Kidney (tissue), 14 donors: ENCODE measurements around the gene C19orf85. TPM values are rescaled to one million over a fixed set of nuclear protein-coding genes. Genes with fewer than 3 reads are reported as not detected.

ENCODE experiments used
- DNase-seq, 5 donors: peaks; one replicate each; pipeline ENCODE4 v3.0.0-alpha.2; 2013 to 2020
- FAIRE-seq: peaks from 2 replicates; lab custom pipeline; 2012; peaks lifted over from hg19 to GRCh38; lab: Jason Lieb, UNC
- H3K27ac ChIP-seq, 2 donors: one replicate each; pipeline ENCODE4 v1.7.0; 2013; ENCODE audit warnings: low read depth in 2 of 2, low read length in 2 of 2, inconsistent platforms in 1 of 2
- H3K27me3 ChIP-seq: one replicate; pipeline ENCODE4 v1.7.1; 2013; ENCODE audit warnings: low read length, inconsistent platforms; ENCODE audit not compliant: control insufficient read depth, insufficient read depth
- H3K36me3 ChIP-seq, 3 donors: one replicate each; pipeline versions ENCODE4 v1.7.0 to v1.7.1; 2013; ENCODE audit warnings: low read length in 3 of 3, control low read depth in 1 of 3, inconsistent platforms in 1 of 3; ENCODE audit not compliant: insufficient read depth in 3 of 3, control insufficient read depth in 2 of 3
- H3K4me1 ChIP-seq, 3 donors: one replicate each; pipeline versions ENCODE4 v1.7.0 to v1.7.1; 2013; ENCODE audit warnings: low read length in 3 of 3, inconsistent platforms in 1 of 3, low read depth in 1 of 3; ENCODE audit not compliant: control insufficient read depth in 2 of 3, insufficient read depth in 2 of 3
- H3K4me3 ChIP-seq, 3 donors: one replicate each; pipeline versions ENCODE4 v1.7.0 to v1.8.1; 2013; ENCODE audit warnings: low read length in 3 of 3, control low read depth in 1 of 3, inconsistent platforms in 1 of 3
- H3K9ac ChIP-seq, 3 donors: one replicate each; pipeline versions ENCODE4 v1.7.0 to v1.7.1; 2013; ENCODE audit warnings: low read length in 3 of 3, control low read depth in 1 of 3, inconsistent platforms in 1 of 3
- H3K9me3 ChIP-seq, 3 donors: one replicate each; pipeline versions ENCODE4 v1.7.0 to v1.7.1; 2013; ENCODE audit warnings: low read length in 3 of 3, control low read depth in 1 of 3, inconsistent platforms in 1 of 3; ENCODE audit not compliant: control insufficient read depth in 2 of 3, insufficient read depth in 1 of 3
- CTCF ChIP-seq: IDR thresholded peaks from 3 replicates; pipeline ENCODE4 v1.5.1; 2012; ENCODE audit warnings: mild to moderate bottlenecking, moderate library complexity, borderline replicate concordance; ENCODE audit not compliant: insufficient read depth; ENCODE audit errors: extremely low read depth
- intact Hi-C: fragments of 100-400 bp; cut with DNase I; formaldehyde crosslinking; loops from one replicate; pipeline ENCODE4 v1.11.1; 2022
- polyA plus RNA-seq: library from polyadenylated mRNA; stranded (reverse); fragments of 350-450 nt; fragmentation: Illumina TruSeq; extraction: RNeasy Lipid Tissue Mini Kit (QIAGEN cat#74804); gene quantifications from one replicate; pipeline ENCODE4 v1.2.3, GENCODE V29; 2014; ENCODE audit warnings: low read depth, low replicate concordance; ENCODE audit not compliant: insufficient read depth
- total RNA-seq: library from RNA; stranded (reverse); fragmentation: NEBNext Ultra II Directional; extraction: Animal tissue kit (Norgen Biotek cat#: 25700); gene quantifications from one replicate; pipeline ENCODE4 v1.2.1, GENCODE V29; 2021
- donor health status: control.
- donor health status: control.
- donor health status: control.
- donor health status: control.
- donor health status: control.
- donor health status: DM: yes; HTN: yes; CAD: no.
- donor health status: Normal renal cell carcinoma (clear cell type).

The C19orf85 gene
- total and polyA plus RNA-seq, 2 donors from 2014 or later = not detected

GRCh38 chr19:55483706-55484592 lies 19.4 kb upstream of the C19orf85 start:
- Histone ChIP-seq H3K36me3 (no peaks in the 10 kb centered on the region), H3K4me3 (peak overlapping the region in 1 of 3 donors; percentile 58), H3K9ac (peak overlapping the region in 2 of 3 donors; percentile 16 to 51), H3K27me3 (no peaks in the 10 kb centered on the region), H3K27ac (no peak overlapping the region), H3K4me1 (peaks cover 0 to 31% (median 11%) of the 10 kb centered on the region in 3 donors), H3K9me3 (no peaks in the 10 kb centered on the region)
- FAIRE-seq (no peak), DNase-seq (peak in 1 of 5 donors; percentile 69)
- intact Hi-C loops = no loop called here
- TF ChIP-seq CTCF = no peak

GRCh38 chr19:55482967-55483705 lies 18.6 kb upstream of the C19orf85 start:
- H3K9me3 ChIP-seq = no peaks in the 10 kb centered on the region
- no peaks in the 10 kb centered on the region for H3K27me3 ChIP-seq
- intact Hi-C loops = no loop called here
- no peak overlapping the region for H3K27ac ChIP-seq
- peaks cover 0 to 31% (median 15%) of the 10 kb centered on the region in 3 donors for H3K4me1 ChIP-seq
- no peaks in the 10 kb centered on the region for H3K36me3 ChIP-seq
- FAIRE-seq = no peak
- H3K9ac ChIP-seq = no peak overlapping the region
- no peak overlapping the region for H3K4me3 ChIP-seq
- DNase-seq = no peak
- no peak for TF ChIP-seq CTCF

GRCh38 chr19:55482156-55482961 lies 17.8 kb upstream of the C19orf85 start:
- no peak overlapping the region for H3K27ac ChIP-seq
- no peak overlapping the region for H3K9ac ChIP-seq
- DNase-seq (peak in 2 of 5 donors; percentile 45 to 77), FAIRE-seq (no peak)
- TF ChIP-seq CTCF = no peak
- no peaks in the 10 kb centered on the region for H3K27me3 ChIP-seq
- H3K4me1 ChIP-seq = peaks cover 0 to 32% (median 21%) of the 10 kb centered on the region in 3 donors
- intact Hi-C loops = no loop called here
- H3K9me3 ChIP-seq = no peaks in the 10 kb centered on the region
- no peak overlapping the region for H3K4me3 ChIP-seq
- H3K36me3 ChIP-seq = no peaks in the 10 kb centered on the region
